Glomerular visceral epithelial cell (primary cell): ENCODE results near the gene ATG13.
A peak's percentile ranks its signal among the peaks of the same experiment; 100 is the strongest.
"Not testable (repeated sequence)": the region's sequence is repeated elsewhere in the genome, so short reads cannot be mapped to it uniquely, and the experiment has no call there.

Experiments
- DNase-seq: peaks from one replicate; pipeline ENCODE4 v3.0.0-alpha.2; 2016; ENCODE audit errors: extremely low spot score

Gene ATG13

DNA sequence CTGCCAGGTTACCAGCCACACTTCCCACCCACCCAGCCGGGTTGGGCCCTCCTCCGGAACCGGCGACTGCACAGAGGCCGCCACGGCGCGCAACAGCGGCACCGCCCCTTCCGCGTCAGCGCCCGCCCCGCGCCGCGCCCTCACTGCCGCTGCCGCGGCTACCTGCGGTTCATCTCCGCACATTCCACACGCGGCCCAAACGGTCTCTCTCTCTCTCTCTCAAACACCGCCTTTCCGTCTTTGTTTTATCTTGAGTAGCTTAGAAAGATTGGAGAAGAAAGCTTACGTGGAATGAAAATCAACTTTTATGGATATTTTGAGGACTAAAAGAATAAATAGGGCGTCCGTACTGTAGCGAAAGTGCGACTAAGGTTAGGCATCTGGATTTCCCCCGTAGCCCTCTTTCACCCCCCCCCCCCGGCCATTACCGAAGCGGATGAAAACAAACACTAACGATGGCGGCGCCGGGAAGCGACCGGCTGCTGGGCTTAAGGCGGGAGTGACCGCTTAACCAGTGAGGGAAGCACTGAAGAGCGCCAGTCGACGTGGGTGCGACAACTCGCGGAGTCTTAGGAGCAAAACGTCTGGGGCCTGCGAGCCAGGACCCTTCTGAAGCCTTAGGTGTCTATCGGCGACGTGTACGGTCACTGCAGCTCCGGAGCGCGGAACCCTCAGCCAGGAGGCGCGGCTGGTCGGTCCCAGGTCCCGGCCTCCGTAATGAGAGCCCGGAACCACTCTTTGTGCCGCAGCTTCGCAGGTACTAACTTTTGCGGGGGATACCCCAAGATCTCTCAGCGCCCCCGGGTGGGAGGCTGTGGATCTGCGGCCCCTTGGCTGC is at the start of gene ATG13, which contains the start of gene HARBI1:
ATG13 (plus strand) TSS at position 420 of the 838 bp plus-strand sequence. CDS start 26,739 bp downstream, outside the sequence.
HARBI1 (minus strand) TSS at position 94 of the 838 bp plus-strand sequence. CDS start 990 bp downstream, outside the sequence.
- peak; percentile 89 for DNase-seq

- no peak for DNase-seq
These were observed 46.5 kb upstream of the ATG13 start for GRCh38 chr11:46570790-46571398.

DNA sequence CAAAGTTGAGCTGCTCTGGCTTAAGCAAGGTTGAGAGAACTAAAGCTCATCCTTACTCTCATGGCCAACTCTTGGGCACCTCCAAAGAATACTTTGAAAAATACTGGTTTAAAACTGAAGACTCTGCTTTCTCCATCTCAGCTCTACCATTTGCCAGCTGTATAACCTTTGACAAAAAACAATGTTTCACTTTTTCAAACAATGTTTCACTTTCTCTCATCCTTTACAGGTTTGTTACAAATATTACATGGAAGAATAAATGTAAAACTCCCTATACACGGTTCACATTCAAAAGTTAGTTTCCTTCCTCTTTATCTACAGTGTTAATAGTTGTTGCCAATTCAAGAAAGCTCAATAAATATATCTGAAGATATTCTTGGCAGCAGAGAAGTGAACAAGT is 42.7 kb upstream of the ATG13 start:
- DNase-seq, result no peak

DNA sequence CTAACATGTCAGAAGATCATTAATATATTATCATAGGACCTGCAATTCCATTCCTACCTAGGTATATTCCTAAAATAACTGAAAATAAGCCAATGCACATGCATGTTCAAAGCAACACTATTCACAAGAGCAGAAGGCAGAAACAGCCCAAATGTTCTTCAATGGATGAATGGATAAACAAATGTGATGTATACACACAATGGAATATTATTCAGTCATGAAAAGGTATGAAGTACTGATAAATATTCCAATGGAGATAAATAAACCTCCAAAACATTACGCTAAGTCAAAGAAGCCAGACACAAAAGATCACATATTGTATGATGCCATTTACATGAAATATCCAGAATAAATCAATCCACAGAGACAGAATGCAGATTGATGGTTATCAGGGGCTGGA is 40.3 kb upstream of the ATG13 start:
- DNase-seq, result no peak

- DNase-seq, result no peak
These were observed 34.8 kb upstream of the ATG13 start for GRCh38 chr11:46582588-46582987.

GRCh38 chr11:46583513-46583912 is 33.8 kb upstream of the ATG13 start:
- not testable (repeated sequence) for DNase-seq

- DNase-seq, result no peak
These were observed 29.2 kb upstream of the ATG13 start for GRCh38 chr11:46588131-46588530.

GRCh38 chr11:46588915-46589314 is 28.4 kb upstream of the ATG13 start:
- no peak for DNase-seq

DNA sequence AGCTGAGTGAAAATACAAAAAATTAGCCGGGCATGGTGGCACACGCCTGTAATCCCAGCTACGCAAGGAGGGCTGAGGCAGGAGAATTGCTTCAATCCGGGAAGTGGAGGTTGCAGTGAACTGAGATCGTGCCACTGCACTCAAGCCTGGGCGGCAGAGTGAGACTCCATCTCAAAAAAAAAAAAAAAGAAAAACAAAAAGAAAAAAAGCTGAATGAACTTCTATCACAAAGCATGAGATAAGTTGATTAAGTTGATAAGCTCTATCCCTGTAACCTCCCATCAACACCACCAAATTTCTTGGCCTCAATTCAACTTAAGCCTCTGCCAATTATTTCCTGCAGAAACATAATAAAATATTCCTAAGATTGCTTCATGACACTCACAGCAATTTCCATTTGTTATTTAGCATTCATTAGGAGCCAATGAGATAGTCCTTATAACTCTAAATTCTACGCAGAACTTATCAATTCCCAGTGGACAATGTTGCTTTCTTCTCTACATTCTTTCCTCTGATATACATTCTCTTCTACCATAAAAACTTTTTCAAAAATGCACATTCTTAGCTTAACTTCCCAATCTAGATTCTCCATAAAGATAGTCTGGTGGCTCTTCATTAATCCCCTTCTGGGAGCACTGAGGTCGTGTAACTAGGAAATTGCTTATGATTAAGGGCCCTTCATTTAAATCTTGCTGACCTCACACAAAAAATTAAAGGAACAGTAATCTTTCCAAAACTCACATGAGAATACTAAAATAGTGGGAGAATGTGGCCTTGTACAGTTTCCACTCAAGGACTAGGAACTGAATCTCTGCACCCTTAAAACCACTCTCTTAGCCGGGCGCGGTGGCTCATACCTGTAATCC is 26.4 kb upstream of the ATG13 start:
- no peak for DNase-seq

- DNase-seq, result peak; percentile 85
These were observed 23.6 kb upstream of the ATG13 start, which contains the start of gene AMBRA1 for GRCh38 chr11:46593550-46594373. AMBRA1 (minus strand) TSS chr11:46594023; CDS start chr11:46548380, 45,643 bp downstream.

GRCh38 chr11:46594374-46594700 is 23.0 kb upstream of the ATG13 start:
- DNase-seq, result no peak

DNA sequence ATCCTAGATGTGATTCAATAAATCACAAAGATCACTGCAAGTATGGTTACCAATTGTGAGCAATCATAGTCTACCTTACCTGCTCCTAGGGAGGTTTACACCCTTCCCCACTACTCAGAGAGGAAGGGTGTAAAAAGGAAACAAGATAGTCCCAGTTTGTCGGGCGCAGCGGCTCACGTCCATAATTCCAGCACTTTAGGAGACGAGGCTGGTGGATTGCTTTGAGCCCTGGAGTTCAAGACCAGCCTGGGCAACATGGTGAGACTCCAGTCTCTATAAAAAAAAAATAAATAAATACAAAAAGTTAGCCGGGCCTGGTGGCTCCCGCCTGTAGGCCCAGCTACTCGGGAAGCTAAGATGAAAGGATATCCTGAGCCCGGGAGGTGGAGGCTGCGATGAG is 22.6 kb upstream of the ATG13 start:
- DNase-seq, result no peak

GRCh38 chr11:46597155-46597554 is 20.2 kb upstream of the ATG13 start:
- no peak for DNase-seq

- no peak for DNase-seq
These were observed 19.6 kb upstream of the ATG13 start for GRCh38 chr11:46597609-46598219.

DNA sequence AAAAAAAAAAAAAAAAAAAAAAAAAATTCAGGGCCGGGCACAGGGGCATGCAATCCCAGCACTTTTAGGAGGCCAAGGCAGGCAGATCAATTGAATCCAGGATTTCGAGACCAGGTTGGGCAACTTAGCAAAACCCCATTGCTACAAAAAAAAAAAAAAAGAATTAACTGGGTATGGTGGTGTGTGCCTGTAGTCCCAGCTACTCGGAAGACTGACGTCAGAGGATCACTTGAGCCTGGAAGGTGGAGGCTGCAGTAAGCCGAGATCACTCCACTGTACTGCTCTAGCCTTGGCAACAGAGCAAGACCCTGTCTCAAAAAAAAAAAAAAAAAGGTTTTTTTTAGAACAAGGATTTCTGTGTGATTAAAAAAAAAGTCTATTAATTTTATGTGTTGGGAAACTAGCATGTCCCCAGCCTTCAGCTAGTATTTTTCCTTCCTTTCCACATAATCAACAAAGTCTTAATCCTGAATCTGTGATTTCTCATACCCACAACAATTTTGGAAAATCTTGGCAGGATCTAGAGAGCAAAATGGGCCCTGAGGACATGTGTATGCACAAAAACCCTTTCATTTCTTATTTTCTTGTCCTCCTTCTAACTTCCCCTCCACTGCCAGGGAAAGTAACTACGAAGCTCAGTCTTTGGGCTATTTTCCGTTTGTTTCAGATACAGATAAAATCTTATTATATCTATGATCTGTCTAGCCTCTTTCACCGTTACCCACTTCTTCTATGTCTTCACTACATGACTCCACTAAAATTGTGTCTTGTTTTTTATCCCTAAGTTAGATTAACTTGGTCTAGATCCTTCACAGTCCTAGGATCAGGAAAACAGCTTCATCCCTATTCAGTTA is 17.8 kb upstream of the ATG13 start:
- no peak for DNase-seq

- DNase-seq, result no peak
These were observed 17.0 kb upstream of the ATG13 start for GRCh38 chr11:46600194-46600960.

GRCh38 chr11:46601129-46601528 is 16.2 kb upstream of the ATG13 start:
- DNase-seq, result no peak

GRCh38 chr11:46603704-46604308 is 13.5 kb upstream of the ATG13 start:
- no peak for DNase-seq

DNA sequence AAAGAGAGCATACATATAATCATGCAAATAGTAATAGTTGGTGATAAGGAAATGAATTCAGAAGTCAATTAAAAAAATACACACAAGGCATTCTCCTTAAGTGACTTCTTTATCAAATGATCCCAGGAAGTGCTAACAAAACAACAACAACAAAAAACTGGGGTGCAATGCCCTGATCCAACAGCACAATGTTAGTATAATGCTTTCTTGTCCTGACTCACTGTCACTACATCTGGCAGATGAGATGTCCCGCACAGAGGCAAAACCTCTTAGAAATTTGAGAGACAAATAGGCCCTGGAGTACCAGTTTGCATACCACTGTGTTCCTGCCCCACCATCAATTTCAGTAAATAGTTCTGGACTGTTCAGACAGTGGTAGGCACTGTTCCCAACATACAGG is 12.6 kb upstream of the ATG13 start:
- DNase-seq, result no peak
